ENCODE results near the gene MITF. TPM values are rescaled to one million over a fixed set of nuclear protein-coding genes. Genes with fewer than 3 reads are reported as not detected.

Gene MITF
- total RNA-seq, 2 donors from 2014 or later: 9.3 to 12.2 TPM

DNA sequence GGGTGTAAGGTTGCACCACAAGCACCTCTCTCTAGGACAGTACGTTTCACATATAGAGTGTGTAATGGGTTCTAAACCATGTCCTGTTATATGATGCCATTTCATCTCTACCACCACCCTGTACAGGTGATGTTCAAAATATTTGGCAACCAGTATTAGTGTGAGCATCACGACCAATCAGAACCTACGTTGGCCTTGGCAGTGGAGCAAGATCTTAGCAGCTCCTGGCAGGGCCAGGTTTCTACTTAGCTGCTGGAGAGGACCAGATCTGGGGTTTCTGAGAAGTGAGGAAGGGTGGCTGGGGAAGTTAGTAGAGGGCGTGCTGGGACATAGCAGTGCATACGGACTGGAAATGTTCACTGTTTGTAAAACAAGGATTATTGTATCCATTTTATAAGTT, 23.1 kb upstream of the MITF start:
- TF ChIP-seq, protein P1, sequence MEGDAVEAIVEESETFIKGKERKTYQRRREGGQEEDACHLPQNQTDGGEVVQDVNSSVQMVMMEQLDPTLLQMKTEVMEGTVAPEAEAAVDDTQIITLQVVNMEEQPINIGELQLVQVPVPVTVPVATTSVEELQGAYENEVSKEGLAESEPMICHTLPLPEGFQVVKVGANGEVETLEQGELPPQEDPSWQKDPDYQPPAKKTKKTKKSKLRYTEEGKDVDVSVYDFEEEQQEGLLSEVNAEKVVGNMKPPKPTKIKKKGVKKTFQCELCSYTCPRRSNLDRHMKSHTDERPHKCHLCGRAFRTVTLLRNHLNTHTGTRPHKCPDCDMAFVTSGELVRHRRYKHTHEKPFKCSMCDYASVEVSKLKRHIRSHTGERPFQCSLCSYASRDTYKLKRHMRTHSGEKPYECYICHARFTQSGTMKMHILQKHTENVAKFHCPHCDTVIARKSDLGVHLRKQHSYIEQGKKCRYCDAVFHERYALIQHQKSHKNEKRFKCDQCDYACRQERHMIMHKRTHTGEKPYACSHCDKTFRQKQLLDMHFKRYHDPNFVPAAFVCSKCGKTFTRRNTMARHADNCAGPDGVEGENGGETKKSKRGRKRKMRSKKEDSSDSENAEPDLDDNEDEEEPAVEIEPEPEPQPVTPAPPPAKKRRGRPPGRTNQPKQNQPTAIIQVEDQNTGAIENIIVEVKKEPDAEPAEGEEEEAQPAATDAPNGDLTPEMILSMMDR (IDR thresholded peaks at IDR 0.05): no peak
- TF ChIP-seq POLR2A (IDR thresholded peaks at IDR 0.05): no peak
- ATAC-seq: no peak
- H3K4me3 ChIP-seq: no peak overlapping the region
- no peaks in the 10 kb centered on the region for H3K4me1 ChIP-seq
- no peaks in the 10 kb centered on the region for H3K27me3 ChIP-seq
- no peaks in the 10 kb centered on the region for H3K9me3 ChIP-seq
- H3K36me3 ChIP-seq (replicated peaks in 1 of 2; ENCODE audit: insufficient read depth in 1 of 2, low read depth in 2 of 2): no peaks in the 10 kb centered on the region
- intact Hi-C loops (cut with DNase I): no loop called here
- 66 to 72% methylated on average over 5 of the region's 5 CpGs for WGBS, 2 donors
- H3K27ac ChIP-seq: no peak overlapping the region
- no peak for DNase-seq

DNA sequence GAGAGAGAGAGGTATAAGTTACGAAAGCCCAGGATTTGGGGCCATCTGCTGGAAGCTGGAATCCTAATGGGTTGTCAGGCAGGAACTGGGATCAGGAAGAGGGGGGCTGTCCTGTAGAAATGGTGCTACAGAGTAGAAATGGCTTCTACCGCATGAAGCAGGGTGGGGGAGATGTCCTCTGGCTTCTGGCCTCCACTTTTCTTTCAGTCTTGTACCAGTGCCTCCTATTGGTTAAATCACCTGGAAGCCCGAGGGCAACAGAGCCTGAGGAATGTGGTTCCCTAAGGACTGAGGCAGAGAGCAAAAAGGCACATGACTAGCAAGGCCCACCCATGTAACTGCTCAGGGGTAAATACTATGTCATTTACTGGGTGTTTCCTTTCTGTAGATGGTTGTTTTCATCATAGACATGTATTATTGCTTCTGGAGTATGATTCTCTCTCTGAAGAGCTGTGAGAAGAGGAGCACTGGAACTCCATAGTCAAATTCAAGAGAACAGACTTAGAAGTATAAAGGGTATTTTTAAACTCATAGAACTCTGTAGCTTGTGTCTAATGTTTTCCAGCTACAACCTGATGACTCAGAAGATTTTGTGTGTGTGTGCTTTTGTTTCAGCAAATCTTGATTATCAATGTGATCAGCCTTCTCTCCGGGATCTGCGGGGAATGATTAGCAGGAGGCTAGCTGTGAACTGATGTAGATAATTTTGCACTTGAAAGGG, 20.2 kb upstream of the MITF start:
- ATAC-seq (no peak), DNase-seq (no peak)
- no peaks in the 10 kb centered on the region for H3K9me3 ChIP-seq
- H3K36me3 ChIP-seq (replicated peaks in 1 of 2; ENCODE audit: insufficient read depth in 1 of 2, low read depth in 2 of 2): no peaks in the 10 kb centered on the region
- no peaks in the 10 kb centered on the region for H3K4me1 ChIP-seq
- H3K4me3 ChIP-seq: no peak overlapping the region
- WGBS, 2 donors: 75 to 77% methylated on average over 5 of the region's 5 CpGs
- no peak for TF ChIP-seq POLR2A (IDR thresholded peaks at IDR 0.05)
- TF ChIP-seq, protein P1 (IDR thresholded peaks at IDR 0.05): no peak
- H3K27ac ChIP-seq: no peak overlapping the region
- H3K27me3 ChIP-seq: no peaks in the 10 kb centered on the region
- intact Hi-C loops (cut with DNase I): no loop called here

DNA sequence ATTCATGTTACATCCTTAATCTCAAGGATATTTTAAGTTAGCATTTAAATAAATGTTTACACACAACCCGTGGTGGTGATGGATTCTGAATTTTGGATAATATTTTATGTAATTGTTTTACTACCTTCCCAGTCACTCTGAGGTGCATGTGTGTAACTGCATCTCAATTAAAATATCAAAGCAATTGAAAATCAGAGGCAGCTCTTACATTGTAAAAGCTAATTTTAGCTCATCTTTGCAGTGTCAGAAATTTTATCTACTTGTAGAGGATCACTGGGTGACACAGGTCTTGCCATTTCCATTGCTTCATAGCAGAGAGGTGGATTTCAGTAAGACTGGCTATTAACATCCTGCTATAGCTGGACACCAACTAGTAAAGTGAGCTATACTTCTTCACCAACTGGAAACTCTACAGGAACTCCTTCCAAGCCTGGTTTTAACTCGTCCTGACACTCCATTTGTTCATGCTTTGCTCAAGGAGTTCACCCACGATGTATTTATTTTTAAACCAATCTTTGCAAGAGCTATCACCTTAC, 19.6 kb upstream of the MITF start:
- no peaks in the 10 kb centered on the region for H3K36me3 ChIP-seq (replicated peaks in 1 of 2; ENCODE audit: insufficient read depth in 1 of 2, low read depth in 2 of 2)
- H3K27me3 ChIP-seq: no peaks in the 10 kb centered on the region
- H3K9me3 ChIP-seq: no peaks in the 10 kb centered on the region
- no peaks in the 10 kb centered on the region for H3K4me1 ChIP-seq
- no peak for TF ChIP-seq POLR2A (IDR thresholded peaks at IDR 0.05)
- TF ChIP-seq, protein P1 (IDR thresholded peaks at IDR 0.05): no peak
- 34 to 49% methylated on average over 3 of the region's 3 CpGs for WGBS, 2 donors
- ATAC-seq: no peak
- H3K27ac ChIP-seq: no peak overlapping the region
- H3K4me3 ChIP-seq: no peak overlapping the region
- DNase-seq: no peak
- intact Hi-C loops (cut with DNase I): no loop called here

DNA sequence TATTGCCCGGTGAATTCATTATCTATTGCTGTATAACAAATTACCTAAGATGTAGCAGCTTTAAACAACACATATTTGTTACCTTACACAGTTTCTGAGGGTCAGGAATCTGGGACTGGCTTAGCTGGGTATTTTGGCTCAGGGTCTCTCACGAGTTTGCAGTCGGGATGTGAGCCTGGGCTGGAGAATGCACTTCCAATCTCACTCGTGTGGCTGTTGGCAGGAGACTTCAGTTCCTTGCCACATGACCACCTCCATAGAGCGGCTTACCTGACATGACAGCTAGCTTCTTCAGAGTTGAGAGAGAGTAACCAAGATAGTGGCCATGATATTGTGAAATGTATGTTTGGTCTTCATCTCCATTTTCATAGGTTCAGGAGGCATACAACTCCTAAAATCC, 18.4 kb upstream of the MITF start:
- no peak for ATAC-seq
- 78% methylated on average over 5 of the region's 5 CpGs for WGBS, 2 donors
- no peak for TF ChIP-seq POLR2A (IDR thresholded peaks at IDR 0.05)
- TF ChIP-seq, protein P1 (IDR thresholded peaks at IDR 0.05): no peak

DNA sequence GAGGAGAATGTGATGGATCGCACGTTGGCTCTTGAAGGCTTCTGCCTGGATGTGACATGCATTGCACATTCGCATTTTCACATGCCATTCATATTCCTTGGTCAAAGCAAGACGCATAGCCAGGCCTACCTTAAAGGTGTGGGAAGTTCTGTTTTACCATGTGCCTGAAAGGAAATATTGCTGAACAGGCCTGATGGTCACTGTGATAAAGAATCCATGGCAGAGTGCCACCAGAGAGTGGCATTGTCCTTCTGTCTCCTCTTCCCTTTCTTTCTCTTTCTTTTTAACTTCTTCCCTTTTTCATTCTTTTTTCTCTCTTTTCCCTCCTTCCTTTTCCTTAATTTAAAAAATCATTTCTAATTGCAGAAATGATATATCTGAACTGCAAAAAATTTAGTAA, 15.9 kb upstream of the MITF start:
- DNase-seq: no peak
- intact Hi-C loops (cut with DNase I): no loop called here
- Histone ChIP-seq H3K27me3 (no peaks in the 10 kb centered on the region), H3K27ac (no peak overlapping the region), H3K4me3 (no peak overlapping the region), H3K36me3 (replicated peaks in 1 of 2; ENCODE audit: insufficient read depth in 1 of 2, low read depth in 2 of 2) (no peaks in the 10 kb centered on the region), H3K9me3 (no peaks in the 10 kb centered on the region), H3K4me1 (no peaks in the 10 kb centered on the region)
- ATAC-seq: no peak
- TF ChIP-seq POLR2A (IDR thresholded peaks at IDR 0.05): no peak
- TF ChIP-seq, protein P1 (IDR thresholded peaks at IDR 0.05): no peak
- 54 to 68% methylated on average over 4 of the region's 4 CpGs for WGBS, 2 donors

More for the DNA sequence above, 18.4 kb upstream of the MITF start:
- no peaks in the 10 kb centered on the region for H3K36me3 ChIP-seq (replicated peaks in 1 of 2; ENCODE audit: insufficient read depth in 1 of 2, low read depth in 2 of 2)
- intact Hi-C loops (cut with DNase I): no loop called here
- no peaks in the 10 kb centered on the region for H3K9me3 ChIP-seq
- no peak overlapping the region for H3K27ac ChIP-seq
- H3K4me1 ChIP-seq: no peaks in the 10 kb centered on the region
- no peak for DNase-seq
- no peak overlapping the region for H3K4me3 ChIP-seq
- no peaks in the 10 kb centered on the region for H3K27me3 ChIP-seq
